Stimulated activated CD4-positive, alpha-beta T cell treated with anti-CD3 and anti-CD28 coated beads, Interleukin-12 subunit alpha, Interleukin-12 subunit beta, amount 100 ng/mL, for 48 hours (primary cell): ENCODE measurements around the gene CPXM2.

Source experiments
- DNase-seq, 3 donors: peaks; one replicate each; pipeline ENCODE4 v3.0.0-alpha.2; 2020; ENCODE audit warnings: low read depth in 2 of 3, low spot score in 1 of 3

CPXM2 gene

DNA sequence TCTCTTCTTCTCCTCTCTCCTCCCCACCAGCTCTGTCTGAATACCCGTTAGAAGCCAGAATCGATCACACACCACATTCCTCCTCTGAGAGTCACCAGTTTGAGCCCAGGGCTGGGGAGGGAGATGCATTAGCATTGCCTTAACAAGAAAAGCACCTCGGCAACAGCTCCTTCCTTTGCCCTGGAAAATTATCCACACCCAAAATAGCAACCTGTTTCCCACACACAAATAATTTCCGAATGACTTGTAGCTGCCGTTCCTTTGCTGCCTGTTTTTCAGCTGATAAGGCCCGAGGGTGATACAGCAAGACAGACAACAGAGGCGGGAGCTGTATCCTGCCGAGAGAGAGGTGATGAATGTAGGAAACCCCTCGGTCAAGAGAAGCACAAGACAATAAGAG lies 91.3 kb downstream of the CPXM2 start:
- no peak for DNase-seq

GRCh38 chr10:123798856-123799255 lies 92.8 kb downstream of the CPXM2 start:
- DNase-seq = no peak

GRCh38 chr10:123797813-123798212 lies 93.8 kb downstream of the CPXM2 start:
- DNase-seq = no peak

- no peak for DNase-seq
These were observed 94.9 kb downstream of the CPXM2 start for GRCh38 chr10:123796736-123797135.

DNA sequence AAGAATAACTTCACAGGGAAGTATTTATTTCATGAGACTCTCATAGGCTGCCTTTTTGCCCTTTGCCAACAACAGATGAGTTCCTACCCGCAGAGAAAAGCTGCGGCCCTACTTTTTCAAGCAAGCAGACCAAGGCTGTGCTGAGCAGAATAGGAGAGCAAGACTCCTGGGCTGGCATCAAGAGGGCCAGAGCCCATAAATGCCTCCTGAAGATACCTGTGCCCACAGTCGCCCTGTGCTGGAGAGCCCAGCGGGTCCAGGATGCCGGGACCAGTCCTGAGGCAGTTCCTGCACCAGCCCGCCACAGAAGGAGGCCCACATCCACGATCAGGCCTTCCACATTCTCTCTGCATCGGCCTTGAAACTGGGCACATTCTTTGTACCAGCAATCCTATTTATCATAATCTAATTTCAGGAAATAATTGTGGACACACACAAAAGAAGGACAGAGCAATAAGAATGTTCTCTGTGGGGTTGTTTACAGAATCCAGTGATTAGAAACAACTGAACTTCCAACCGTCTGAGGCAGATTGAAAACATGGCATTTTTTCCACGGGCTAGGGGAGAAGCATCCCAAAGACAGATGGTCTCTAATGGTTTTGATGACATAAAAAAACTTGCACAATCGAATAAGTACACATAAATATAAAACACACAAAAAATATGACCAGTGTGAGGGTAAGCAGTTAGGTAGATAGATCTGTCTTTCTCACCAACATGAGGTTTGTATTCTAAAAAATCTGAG lies 95.6 kb downstream of the CPXM2 start:
- no peak for DNase-seq

- DNase-seq = no peak
These were observed 96.3 kb downstream of the CPXM2 start for GRCh38 chr10:123795196-123795780.

DNA sequence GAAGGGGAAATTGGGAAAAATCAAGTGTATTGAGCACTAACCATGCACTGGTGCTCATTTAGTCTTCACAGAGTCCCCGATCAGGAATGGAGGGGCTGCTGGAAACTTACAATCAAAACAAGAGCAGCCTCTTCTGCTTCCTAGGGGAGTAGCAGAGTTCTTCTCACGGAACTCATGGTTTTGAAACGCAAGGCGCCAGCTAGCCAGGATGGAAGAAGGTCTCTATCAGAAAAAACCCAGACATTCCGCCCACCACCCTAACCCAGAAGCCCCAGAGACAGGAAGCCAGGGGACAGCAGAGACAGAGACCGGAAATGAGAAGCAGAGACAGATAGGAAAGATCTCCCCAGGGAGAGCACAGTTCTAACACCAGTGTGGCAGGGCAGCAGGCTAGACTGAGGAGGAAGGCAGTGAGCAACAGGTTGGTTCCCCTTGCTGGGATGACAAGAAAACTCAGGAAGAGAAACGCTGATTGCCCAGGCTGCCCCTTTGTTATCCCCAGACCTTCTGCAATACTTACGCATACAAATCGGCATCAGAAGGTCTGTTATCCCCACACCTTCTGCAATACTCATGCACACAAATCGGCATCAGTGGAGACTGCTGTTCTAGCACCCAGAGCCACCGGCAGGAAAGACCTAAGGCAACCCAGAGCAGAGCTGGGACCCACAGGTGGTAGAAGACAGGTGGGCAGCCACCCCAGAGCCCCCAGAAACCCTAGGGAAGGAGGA lies 99.2 kb downstream of the CPXM2 start:
- no peak for DNase-seq

- no peak for DNase-seq
These were observed 101.3 kb downstream of the CPXM2 start for GRCh38 chr10:123790132-123790885.

GRCh38 chr10:123788981-123789380 lies 102.6 kb downstream of the CPXM2 start:
- no peak for DNase-seq

DNA sequence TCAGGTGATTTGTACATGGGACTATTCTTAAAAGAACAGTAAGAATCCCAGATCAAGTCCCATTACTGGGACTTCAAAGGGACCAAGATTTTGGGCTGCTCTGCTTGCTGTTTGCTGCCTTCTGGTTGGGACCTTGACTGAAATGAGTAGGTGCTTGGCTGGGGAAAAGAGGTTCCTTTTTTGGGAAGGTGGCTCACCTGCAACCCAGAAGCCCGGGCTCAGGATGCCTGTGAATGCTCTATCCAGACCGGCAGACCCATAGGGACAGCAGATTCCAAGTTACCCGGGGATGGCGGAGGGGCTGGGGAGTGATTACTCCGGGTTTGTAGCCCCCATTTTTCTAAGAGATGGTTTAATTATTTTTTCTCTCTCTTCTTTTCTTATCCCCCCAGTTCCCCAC lies 104.0 kb downstream of the CPXM2 start:
- no peak for DNase-seq

GRCh38 chr10:123786896-123787295 lies 104.7 kb downstream of the CPXM2 start:
- DNase-seq = no peak

- DNase-seq = no peak
These were observed 105.3 kb downstream of the CPXM2 start for GRCh38 chr10:123786306-123786705.

DNA sequence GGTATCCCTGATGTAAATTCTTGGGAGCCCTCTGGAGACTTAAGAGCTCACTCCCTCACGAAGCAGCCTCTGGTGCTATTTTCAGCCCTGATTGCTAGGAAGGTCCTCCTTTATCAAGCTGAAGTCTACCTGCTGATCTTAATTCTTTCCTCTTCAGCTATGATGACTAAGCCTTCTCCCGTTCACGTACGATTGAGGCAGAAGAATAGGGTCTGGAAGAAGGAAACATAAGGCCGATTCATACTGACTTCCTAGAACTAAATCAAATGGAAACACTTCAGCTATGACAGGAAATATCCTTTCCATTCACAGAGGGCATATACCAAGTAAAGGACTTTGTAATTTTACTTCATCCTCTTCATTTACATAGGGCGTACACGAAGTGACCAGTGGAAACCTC lies 107.0 kb downstream of the CPXM2 start:
- DNase-seq = no peak

GRCh38 chr10:123784216-123784615 lies 107.4 kb downstream of the CPXM2 start:
- no peak for DNase-seq

GRCh38 chr10:123783296-123783695 lies 108.3 kb downstream of the CPXM2 start:
- DNase-seq = no peak

DNA sequence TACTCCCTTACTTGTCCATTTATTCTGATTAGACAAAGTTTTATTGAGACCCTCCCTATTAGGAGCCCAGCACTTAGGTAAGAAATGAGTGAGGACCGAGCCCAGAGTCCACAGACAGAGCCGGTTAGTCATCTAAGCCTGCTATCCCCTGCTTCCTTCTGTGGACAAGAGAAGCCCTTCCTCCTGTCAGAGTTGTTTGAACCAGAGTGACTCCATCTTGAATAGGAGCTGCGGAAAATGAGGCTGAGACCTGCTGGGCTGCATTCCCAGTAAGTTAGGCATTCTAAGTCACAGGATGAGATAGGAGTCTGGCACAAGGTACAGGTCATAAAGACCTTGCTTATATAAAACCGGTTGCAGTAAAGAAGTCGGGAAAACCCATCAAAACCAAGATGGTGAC lies 109.1 kb downstream of the CPXM2 start:
- DNase-seq = no peak

DNA sequence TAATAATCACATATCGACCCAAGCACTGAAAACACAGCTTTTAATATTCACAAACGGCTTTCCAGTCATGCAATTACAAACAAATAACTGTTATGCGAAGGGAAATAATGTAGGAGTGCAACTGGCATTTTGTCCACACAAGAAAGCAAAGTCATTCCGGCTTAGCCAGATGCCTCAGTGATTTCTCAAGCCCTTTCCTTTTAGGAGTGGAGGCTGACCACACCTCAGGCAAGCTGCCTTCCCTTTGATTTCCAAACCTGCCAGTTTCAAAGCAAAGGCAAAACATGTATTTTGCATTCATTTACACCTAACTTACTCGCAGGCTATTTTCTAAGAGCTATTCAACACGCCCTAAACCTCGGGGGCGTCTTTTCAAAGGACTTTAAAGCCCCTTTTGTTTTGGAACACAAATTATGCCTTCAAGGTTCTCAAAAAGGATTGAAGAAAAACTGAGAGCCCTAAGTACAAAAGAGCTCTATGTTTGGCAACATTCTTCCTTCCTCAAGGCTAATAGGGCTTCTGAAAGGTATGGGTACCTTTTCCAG lies 109.6 kb downstream of the CPXM2 start:
- DNase-seq = no peak

- DNase-seq = no peak
These were observed 110.2 kb downstream of the CPXM2 start for GRCh38 chr10:123781324-123781900.

DNA sequence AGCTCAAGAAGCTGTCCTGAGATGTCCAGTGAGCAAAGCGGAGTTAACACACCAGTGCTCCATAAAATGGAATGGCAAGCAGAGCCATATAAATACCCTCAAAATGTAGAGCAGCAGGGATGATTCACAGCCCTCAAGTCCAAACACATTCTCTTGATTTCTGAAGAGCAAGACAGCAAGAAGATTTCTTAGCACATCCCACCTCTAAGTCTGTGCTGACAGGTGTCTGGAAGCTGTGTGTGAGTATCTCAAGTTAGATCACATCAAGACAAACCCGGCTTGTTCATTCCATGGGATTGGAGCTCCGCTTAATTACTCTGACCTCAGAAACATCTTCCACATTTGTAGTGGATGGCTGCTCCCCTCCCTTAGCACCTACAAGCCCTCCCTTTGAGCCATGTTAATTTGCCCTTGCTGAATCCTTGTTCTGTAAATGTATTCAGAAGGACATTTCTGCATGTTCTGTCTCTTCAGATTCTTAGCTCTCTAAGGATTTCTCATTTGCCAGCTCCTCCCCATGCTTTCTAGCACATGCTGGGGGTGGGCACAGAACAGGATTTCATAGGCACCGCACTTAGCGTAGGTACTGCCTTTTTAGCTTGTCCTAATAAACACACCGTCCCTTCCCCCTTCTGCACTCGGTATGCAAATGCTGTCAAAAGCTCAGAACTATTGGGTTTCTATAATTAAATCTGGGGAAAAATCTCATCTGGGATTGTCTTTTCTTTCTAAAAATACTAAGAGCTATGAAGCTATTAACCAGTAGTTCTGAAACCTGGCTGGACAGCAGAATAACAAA lies 112.7 kb downstream of the CPXM2 start:
- DNase-seq = no peak

- DNase-seq = no peak
These were observed 113.7 kb downstream of the CPXM2 start for GRCh38 chr10:123777881-123778280.
